HUES6 (cell line): ENCODE measurements around the gene CXXC4.

Source experiments
- H3K27ac ChIP-seq: 2 replicates; pipeline ENCODE4 v1.7.0; 2013; ENCODE audit warnings: low read depth, mild to moderate bottlenecking, low read length, inconsistent platforms
- H3K27me3 ChIP-seq: 2 replicates; pipeline ENCODE4 v1.6.1; 2013; ENCODE audit warnings: low read length; ENCODE audit not compliant: control insufficient read depth, insufficient read depth
- H3K36me3 ChIP-seq: 2 replicates; pipeline ENCODE4 v1.6.1; 2013; ENCODE audit warnings: low read length; ENCODE audit not compliant: control insufficient read depth, insufficient read depth
- H3K4me1 ChIP-seq: 2 replicates; pipeline ENCODE4 v1.6.1; 2013; ENCODE audit warnings: low read length; ENCODE audit not compliant: control insufficient read depth, insufficient read depth
- H3K4me3 ChIP-seq: 2 replicates; pipeline ENCODE4 v1.5.1; 2013; ENCODE audit warnings: low read depth, low read length
- H3K9ac ChIP-seq: one replicate; pipeline ENCODE4 v1.6.1; 2013; ENCODE audit warnings: mild to moderate bottlenecking, low read length
- H3K9me3 ChIP-seq: 2 replicates; pipeline ENCODE4 v1.6.1; 2013; ENCODE audit warnings: low read depth, low read length; ENCODE audit not compliant: control insufficient read depth, insufficient read depth

Gene CXXC4

GRCh38 chr4:104451573-104451972 is 43.1 kb downstream of the CXXC4 start:
- Histone ChIP-seq H3K9me3 (no peaks in the 10 kb centered on the region), H3K4me3 (no peak overlapping the region), H3K27me3 (no peaks in the 10 kb centered on the region), H3K4me1 (peaks cover 9% of the 10 kb centered on the region), H3K36me3 (no peaks in the 10 kb centered on the region), H3K9ac (no peak overlapping the region), H3K27ac (no peak overlapping the region)

DNA sequence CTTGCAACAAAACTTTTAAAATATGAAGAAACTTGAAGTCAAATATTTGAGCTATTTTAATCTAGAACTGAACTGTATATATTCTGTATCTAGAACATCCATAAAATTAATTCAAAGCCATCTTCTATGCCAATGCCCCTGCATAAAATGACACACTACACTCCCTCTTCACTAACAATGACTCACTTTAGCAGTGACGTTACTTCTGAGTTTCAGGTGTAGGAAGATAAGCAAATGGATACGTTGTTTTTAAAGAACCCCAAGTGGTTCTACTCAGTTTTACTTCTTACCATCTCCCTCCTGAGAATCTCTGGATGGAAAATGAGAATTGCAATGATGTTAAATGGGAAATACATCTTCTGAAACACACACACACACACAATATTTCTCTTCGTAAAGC is 45.2 kb downstream of the CXXC4 start:
- no peaks in the 10 kb centered on the region for H3K9me3 ChIP-seq
- H3K36me3 ChIP-seq: no peaks in the 10 kb centered on the region
- no peak overlapping the region for H3K27ac ChIP-seq
- peaks cover 15% of the 10 kb centered on the region for H3K4me1 ChIP-seq
- H3K9ac ChIP-seq: no peak overlapping the region
- H3K27me3 ChIP-seq: no peaks in the 10 kb centered on the region
- no peak overlapping the region for H3K4me3 ChIP-seq

DNA sequence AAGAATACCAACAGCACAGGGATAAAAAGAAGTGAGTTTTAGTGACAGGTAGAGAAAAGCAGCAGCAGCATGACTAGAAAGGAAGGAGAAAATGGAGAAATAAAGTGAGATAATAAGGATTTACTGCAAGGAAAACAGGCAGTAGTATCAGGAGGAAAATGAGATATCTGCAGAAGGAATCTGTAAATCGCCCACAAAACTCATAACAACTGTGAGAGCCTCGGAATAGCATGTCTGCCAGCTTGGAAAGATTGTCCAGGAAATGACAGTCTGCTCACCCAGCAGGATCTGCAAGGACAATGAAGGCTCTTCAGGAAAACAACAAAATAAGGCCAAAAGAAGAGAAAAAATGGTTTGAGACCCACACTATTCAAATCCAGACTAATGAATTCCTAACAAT is 47.4 kb downstream of the CXXC4 start:
- Histone ChIP-seq H3K9ac (no peak overlapping the region), H3K4me1 (peaks cover 15% of the 10 kb centered on the region), H3K27me3 (no peaks in the 10 kb centered on the region), H3K4me3 (no peak overlapping the region), H3K9me3 (no peaks in the 10 kb centered on the region), H3K36me3 (no peaks in the 10 kb centered on the region), H3K27ac (no peak overlapping the region)

GRCh38 chr4:104446431-104447278 is 48.0 kb downstream of the CXXC4 start:
- no peaks in the 10 kb centered on the region for H3K36me3 ChIP-seq
- no peaks in the 10 kb centered on the region for H3K9me3 ChIP-seq
- H3K4me3 ChIP-seq: no peak overlapping the region
- H3K9ac ChIP-seq: no peak overlapping the region
- no peaks in the 10 kb centered on the region for H3K27me3 ChIP-seq
- no peak overlapping the region for H3K27ac ChIP-seq
- H3K4me1 ChIP-seq: peaks cover 15% of the 10 kb centered on the region

DNA sequence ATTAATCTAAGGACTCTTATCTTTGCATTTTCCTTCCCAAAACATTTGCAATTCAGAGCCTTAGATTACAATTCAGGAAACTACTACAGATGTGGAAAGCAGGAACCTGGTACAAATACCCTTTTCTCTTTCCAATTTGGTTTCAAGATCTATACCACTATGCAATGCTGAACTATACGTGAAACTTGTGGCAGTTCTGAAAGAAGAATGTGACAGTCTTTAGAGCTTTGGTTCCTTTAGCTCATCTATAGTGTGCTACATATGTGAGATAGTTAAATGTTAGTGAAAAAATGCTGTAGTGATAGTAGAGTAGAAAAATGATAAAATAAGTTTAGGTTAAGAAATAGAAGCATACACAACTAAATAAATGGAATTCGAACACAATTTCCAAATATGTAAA is 50.0 kb downstream of the CXXC4 start:
- Histone ChIP-seq H3K4me3 (no peak overlapping the region), H3K36me3 (no peaks in the 10 kb centered on the region), H3K27ac (no peak overlapping the region), H3K4me1 (peaks cover 15% of the 10 kb centered on the region), H3K9me3 (no peaks in the 10 kb centered on the region), H3K27me3 (no peaks in the 10 kb centered on the region), H3K9ac (no peak overlapping the region)

- no peaks in the 10 kb centered on the region for H3K9me3 ChIP-seq
- H3K4me1 ChIP-seq: no peaks in the 10 kb centered on the region
- H3K9ac ChIP-seq: no peak overlapping the region
- no peak overlapping the region for H3K4me3 ChIP-seq
- no peaks in the 10 kb centered on the region for H3K27me3 ChIP-seq
- H3K36me3 ChIP-seq: no peaks in the 10 kb centered on the region
- H3K27ac ChIP-seq: no peak overlapping the region
Measured at GRCh38 chr4:104436542-104436941, 58.2 kb downstream of the CXXC4 start.

DNA sequence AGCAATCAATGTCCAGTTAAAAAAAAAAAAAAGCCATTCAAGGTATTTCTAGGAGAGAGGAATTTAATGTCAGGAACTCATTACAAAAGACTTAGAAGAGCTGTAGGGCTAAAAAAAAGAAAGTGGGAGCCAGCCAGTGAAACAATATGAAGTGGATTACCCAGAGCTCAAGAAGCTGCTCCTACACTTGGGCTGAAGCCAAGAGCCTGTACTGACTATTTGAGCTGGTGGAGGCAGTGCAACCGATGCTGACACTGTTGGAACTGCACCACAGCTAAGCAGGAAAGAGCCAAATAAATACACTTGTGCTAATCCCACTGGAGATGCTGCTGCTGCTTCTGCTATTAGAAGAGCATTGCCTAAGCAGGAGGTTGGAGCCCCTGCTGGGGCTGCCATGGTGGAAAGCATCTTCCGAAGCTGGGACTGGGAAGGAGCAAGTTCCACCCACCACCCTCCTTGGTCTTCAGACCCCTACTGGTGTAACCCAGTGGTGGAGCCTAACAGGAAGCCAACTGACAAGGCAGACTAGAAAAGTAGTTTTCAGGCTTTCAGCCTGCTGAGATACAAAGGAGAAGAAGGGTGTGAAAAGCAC is 65.4 kb downstream of the CXXC4 start:
- Histone ChIP-seq H3K4me3 (no peak overlapping the region), H3K9me3 (peaks cover 5% of the 10 kb centered on the region; the same call in 1 of the 2 replicates), H3K4me1 (no peaks in the 10 kb centered on the region; the same call in 1 of the 2 replicates), H3K36me3 (no peaks in the 10 kb centered on the region), H3K27me3 (no peaks in the 10 kb centered on the region), H3K9ac (no peak overlapping the region), H3K27ac (no peak overlapping the region)

DNA sequence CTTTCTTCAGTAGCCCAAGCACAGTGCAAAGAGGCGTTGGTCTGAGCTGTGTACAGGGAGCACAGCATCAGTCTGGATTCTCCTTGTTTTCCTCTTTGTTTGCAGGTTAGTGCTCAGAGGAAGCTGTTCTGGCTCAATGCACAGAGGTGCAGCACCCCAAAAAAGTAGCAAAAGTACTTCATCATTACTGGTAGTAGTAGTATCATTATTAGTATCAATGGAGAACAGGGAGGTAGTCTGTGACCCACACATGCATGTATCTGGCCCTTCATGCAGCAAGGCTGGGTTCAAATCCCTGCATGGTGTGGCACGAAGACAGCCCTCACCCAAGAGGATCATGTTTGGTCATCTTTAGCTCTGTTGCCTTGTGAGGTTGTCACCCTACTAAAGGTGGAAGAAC is 68.7 kb downstream of the CXXC4 start:
- H3K9me3 ChIP-seq: peaks cover 5% of the 10 kb centered on the region; the same call in 1 of the 2 replicates
- H3K27ac ChIP-seq: no peak overlapping the region
- H3K4me3 ChIP-seq: no peak overlapping the region
- no peaks in the 10 kb centered on the region for H3K27me3 ChIP-seq
- no peaks in the 10 kb centered on the region for H3K36me3 ChIP-seq
- H3K4me1 ChIP-seq: peaks cover 6% of the 10 kb centered on the region
- no peak overlapping the region for H3K9ac ChIP-seq

- Histone ChIP-seq H3K27ac (no peak overlapping the region), H3K27me3 (no peaks in the 10 kb centered on the region), H3K9ac (no peak overlapping the region), H3K36me3 (no peaks in the 10 kb centered on the region), H3K4me3 (no peak overlapping the region), H3K4me1 (peaks cover 12% of the 10 kb centered on the region), H3K9me3 (peaks cover 5% of the 10 kb centered on the region; the same call in 1 of the 2 replicates)
Measured at GRCh38 chr4:104424989-104425388, 69.7 kb downstream of the CXXC4 start.

DNA sequence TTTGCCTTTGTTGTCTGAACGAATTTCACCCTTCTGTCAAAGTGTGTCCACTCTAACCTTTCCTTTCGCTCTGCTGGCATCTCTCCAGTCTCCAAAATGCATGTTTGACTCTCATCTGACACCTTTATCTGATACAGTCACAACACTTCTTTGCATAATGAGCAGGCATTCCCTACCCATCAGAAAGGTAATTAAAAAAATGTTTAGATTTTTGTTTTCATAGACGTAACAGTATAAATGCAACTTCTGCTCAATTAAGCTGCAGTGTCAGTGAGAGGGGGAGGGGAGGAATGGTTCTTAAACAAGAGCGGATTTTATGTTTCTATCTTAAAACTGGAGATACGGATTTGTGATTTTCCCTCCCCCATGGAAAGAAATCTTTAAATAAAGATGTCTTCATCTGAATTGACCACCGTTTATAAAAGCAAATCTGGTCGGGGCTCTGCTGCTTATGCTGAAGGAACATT is 70.2 kb downstream of the CXXC4 start:
- Histone ChIP-seq H3K9me3 (peaks cover 5% of the 10 kb centered on the region; the same call in 1 of the 2 replicates), H3K4me3 (no peak overlapping the region), H3K9ac (no peak overlapping the region), H3K36me3 (no peaks in the 10 kb centered on the region), H3K27ac (no peak overlapping the region), H3K4me1 (peaks cover 12% of the 10 kb centered on the region), H3K27me3 (no peaks in the 10 kb centered on the region)

GRCh38 chr4:104421566-104421965 is 73.1 kb downstream of the CXXC4 start:
- no peak overlapping the region for H3K27ac ChIP-seq
- H3K9me3 ChIP-seq: no peaks in the 10 kb centered on the region
- no peaks in the 10 kb centered on the region for H3K36me3 ChIP-seq
- H3K9ac ChIP-seq: no peak overlapping the region
- no peak overlapping the region for H3K4me3 ChIP-seq
- H3K27me3 ChIP-seq: no peaks in the 10 kb centered on the region
- peaks cover 21% of the 10 kb centered on the region for H3K4me1 ChIP-seq
